ENCODE data around the gene TMEM150C. TPM values are rescaled to one million over a fixed set of nuclear protein-coding genes. Genes with fewer than 3 reads are reported as not detected.

Gene TMEM150C
- polyA plus RNA-seq, 1 donor from 2014 or later: 4.9 TPM

- H4K20me1 ChIP-seq (ENCODE audit: insufficient read depth): no peaks in the 10 kb centered on the region
- H3F3A ChIP-seq (ENCODE audit: insufficient read depth, low read length, poor library complexity, severe bottlenecking): no peaks in the 10 kb centered on the region
- H3K9ac ChIP-seq (ENCODE audit: low read length): no peak overlapping the region
- H3K79me2 ChIP-seq (replicated peaks; ENCODE audit: insufficient read depth, low read length): no peaks in the 10 kb centered on the region
- no peaks in the 10 kb centered on the region for H3K9me3 ChIP-seq (ENCODE audit: low read length)
- no peaks in the 10 kb centered on the region for H3K9me2 ChIP-seq (ENCODE audit: insufficient read depth, low read length)
- no peak overlapping the region for H3K4me2 ChIP-seq (ENCODE audit: low read length)
- no peak overlapping the region for H3K27ac ChIP-seq (ENCODE audit: low read length)
- H2AFZ ChIP-seq (ENCODE audit: low read depth, low read length): no peak overlapping the region
- H3K27me3 ChIP-seq (ENCODE audit: insufficient read depth, low read depth, low read length): no peaks in the 10 kb centered on the region
- no peak overlapping the region for H3K4me3 ChIP-seq (ENCODE audit: low read length)
- TF ChIP-seq CTCF (IDR thresholded peaks at IDR 0.05; ENCODE audit: poor library complexity, severe bottlenecking): no peak
- TF ChIP-seq POLR2AphosphoS5 (IDR thresholded peaks at IDR 0.05): no peak
- no peak for TF ChIP-seq MXI1 (conservative IDR thresholded peaks at IDR 0.05; ENCODE audit: poor library complexity, severe bottlenecking)
- no peak for TF ChIP-seq EP300 (conservative IDR thresholded peaks at IDR 0.05; ENCODE audit: poor library complexity, severe bottlenecking)
- TF ChIP-seq REST (IDR thresholded peaks at IDR 0.05; ENCODE audit: borderline replicate concordance): no peak
- no peak for TF ChIP-seq TAF1 (IDR thresholded peaks at IDR 0.05; ENCODE audit: low read depth)
- TF ChIP-seq RAD21 (conservative IDR thresholded peaks at IDR 0.05): no peak
- TF ChIP-seq EZH2 (IDR thresholded peaks at IDR 0.05; ENCODE audit: borderline replicate concordance, insufficient read depth, low read length, poor library complexity, severe bottlenecking): no peak
- TF ChIP-seq SMC3 (conservative IDR thresholded peaks at IDR 0.05; ENCODE audit: poor library complexity): no peak
- H3K36me3 ChIP-seq (ENCODE audit: insufficient read depth, low read length): no peaks in the 10 kb centered on the region
Observed at GRCh38 chr4:82489076-82489475, 72.7 kb downstream of the TMEM150C start.

GRCh38 chr4:82484996-82485783 is 76.6 kb downstream of the TMEM150C start:
- H3K27ac ChIP-seq (ENCODE audit: low read length): no peak overlapping the region
- no peak overlapping the region for H3K9ac ChIP-seq (ENCODE audit: low read length)
- H3K27me3 ChIP-seq (ENCODE audit: insufficient read depth, low read depth, low read length): no peaks in the 10 kb centered on the region
- H3K9me2 ChIP-seq (ENCODE audit: insufficient read depth, low read length): no peaks in the 10 kb centered on the region
- no peaks in the 10 kb centered on the region for H4K20me1 ChIP-seq (ENCODE audit: insufficient read depth)
- TF ChIP-seq EP300 (conservative IDR thresholded peaks at IDR 0.05; ENCODE audit: poor library complexity, severe bottlenecking) (no peak), CTCF (IDR thresholded peaks at IDR 0.05; ENCODE audit: poor library complexity, severe bottlenecking) (no peak), SMC3 (conservative IDR thresholded peaks at IDR 0.05; ENCODE audit: poor library complexity) (no peak), EZH2 (IDR thresholded peaks at IDR 0.05; ENCODE audit: borderline replicate concordance, insufficient read depth, low read length, poor library complexity, severe bottlenecking) (no peak), POLR2AphosphoS5 (IDR thresholded peaks at IDR 0.05) (no peak), MXI1 (conservative IDR thresholded peaks at IDR 0.05; ENCODE audit: poor library complexity, severe bottlenecking) (no peak), RAD21 (conservative IDR thresholded peaks at IDR 0.05) (no peak), REST (IDR thresholded peaks at IDR 0.05; ENCODE audit: borderline replicate concordance) (no peak), TAF1 (IDR thresholded peaks at IDR 0.05; ENCODE audit: low read depth) (no peak)
- no peak overlapping the region for H3K4me2 ChIP-seq (ENCODE audit: low read length)
- H2AFZ ChIP-seq (ENCODE audit: low read depth, low read length): no peak overlapping the region
- H3K79me2 ChIP-seq (replicated peaks; ENCODE audit: insufficient read depth, low read length): no peaks in the 10 kb centered on the region
- no peaks in the 10 kb centered on the region for H3K9me3 ChIP-seq (ENCODE audit: low read length)
- H3F3A ChIP-seq (ENCODE audit: insufficient read depth, low read length, poor library complexity, severe bottlenecking): no peaks in the 10 kb centered on the region
- no peak overlapping the region for H3K4me3 ChIP-seq (ENCODE audit: low read length)
- H3K36me3 ChIP-seq (ENCODE audit: insufficient read depth, low read length): no peaks in the 10 kb centered on the region

All from neural cell (in vitro differentiated cells).